ENCODE data around the gene OXSM. TPM values are rescaled to one million over a fixed set of nuclear protein-coding genes. Genes with fewer than 3 reads are reported as not detected.

Gene OXSM
- total RNA-seq, 1 experiment from 2014 or later = 21.4 TPM

DNA sequence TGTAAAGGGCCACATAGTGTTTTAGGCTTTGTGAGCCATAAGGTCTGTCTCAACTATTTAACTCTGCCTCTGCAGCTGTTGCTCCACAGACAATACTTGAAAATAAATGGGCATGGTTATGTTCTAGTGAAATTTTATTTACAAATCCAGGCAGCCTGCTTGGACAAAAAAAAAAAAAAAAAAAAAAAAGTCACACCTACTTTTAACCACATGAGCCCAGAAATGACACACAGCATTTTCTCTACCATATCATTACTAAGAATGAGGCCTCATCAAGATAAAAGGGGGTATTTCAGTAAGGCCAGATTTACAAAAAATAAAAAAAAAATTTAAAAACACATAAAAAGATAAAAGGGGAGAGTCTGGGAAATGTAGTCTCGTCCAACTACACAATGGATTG, 4.9 kb upstream of the OXSM start:
- no TSS peak for BruUV-seq (replicated peaks)

DNA sequence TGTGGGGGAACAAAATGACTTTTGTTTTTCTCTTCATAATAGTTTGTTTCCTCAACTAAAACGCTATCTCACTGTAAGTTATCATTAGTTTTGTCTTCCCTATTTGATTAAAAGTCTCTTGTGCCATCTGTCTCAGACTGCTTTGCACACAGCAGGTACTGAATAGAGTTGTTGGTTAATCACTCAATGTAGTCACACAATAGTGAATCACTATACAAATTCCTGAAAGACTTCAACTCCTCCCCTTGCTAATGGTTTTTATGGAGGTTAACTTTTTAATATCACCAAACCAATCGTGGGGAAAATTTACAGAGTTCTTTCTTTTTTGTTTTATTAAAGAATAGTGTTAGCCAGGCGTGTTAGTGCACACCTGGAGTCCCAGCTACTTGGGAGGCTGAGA, 4.1 kb upstream of the OXSM start:
- POLR2A ChIA-PET (ENCODE audit: unreplicated experiment) = no interaction called here
- Histone ChIP-seq H4K20me1 (ENCODE audit: low read length) (peaks cover 17% of the 10 kb centered on the region), H3F3A (ENCODE audit: low read length, unreplicated experiment) (no peaks in the 10 kb centered on the region), H2AFZ (ENCODE audit: low read length) (no peak overlapping the region), H3K4me2 (ENCODE audit: low read length) (no peak overlapping the region; the same call in 1 of the 2 replicates), H3K9ac (ENCODE audit: low read length) (no peak overlapping the region), H3K27ac (ENCODE audit: low read length) (no peak overlapping the region), H3K79me2 (ENCODE audit: low read length) (peaks cover 40% of the 10 kb centered on the region), H3K27me3 (ENCODE audit: low read length) (no peaks in the 10 kb centered on the region), H3K4me3 (ENCODE audit: low read length) (no peak overlapping the region), H3K9me2 (replicated peaks; ENCODE audit: low read length) (no peaks in the 10 kb centered on the region), H3K36me3 (ENCODE audit: low read depth, low read length) (no peaks in the 10 kb centered on the region), H3K4me1 (ENCODE audit: insufficient read depth, low read length) (peaks cover 45% of the 10 kb centered on the region), H3K9me3 (ENCODE audit: low read length) (no peaks in the 10 kb centered on the region)
- BruUV-seq (replicated peaks) = no TSS peak
- intact Hi-C loops (cut with micrococcal nuclease) = no loop called here
- ATAC-seq (no peak), DNase-seq (peak; percentile 61)
- TF ChIP-seq EZH2 (IDR thresholded peaks at IDR 0.05; ENCODE audit: low read length, unreplicated experiment) (no peak), EZH2phosphoT487 (IDR thresholded peaks at IDR 0.05; ENCODE audit: borderline replicate concordance, low read length) (no peak)
- TF ChIP-seq, protein P1, sequence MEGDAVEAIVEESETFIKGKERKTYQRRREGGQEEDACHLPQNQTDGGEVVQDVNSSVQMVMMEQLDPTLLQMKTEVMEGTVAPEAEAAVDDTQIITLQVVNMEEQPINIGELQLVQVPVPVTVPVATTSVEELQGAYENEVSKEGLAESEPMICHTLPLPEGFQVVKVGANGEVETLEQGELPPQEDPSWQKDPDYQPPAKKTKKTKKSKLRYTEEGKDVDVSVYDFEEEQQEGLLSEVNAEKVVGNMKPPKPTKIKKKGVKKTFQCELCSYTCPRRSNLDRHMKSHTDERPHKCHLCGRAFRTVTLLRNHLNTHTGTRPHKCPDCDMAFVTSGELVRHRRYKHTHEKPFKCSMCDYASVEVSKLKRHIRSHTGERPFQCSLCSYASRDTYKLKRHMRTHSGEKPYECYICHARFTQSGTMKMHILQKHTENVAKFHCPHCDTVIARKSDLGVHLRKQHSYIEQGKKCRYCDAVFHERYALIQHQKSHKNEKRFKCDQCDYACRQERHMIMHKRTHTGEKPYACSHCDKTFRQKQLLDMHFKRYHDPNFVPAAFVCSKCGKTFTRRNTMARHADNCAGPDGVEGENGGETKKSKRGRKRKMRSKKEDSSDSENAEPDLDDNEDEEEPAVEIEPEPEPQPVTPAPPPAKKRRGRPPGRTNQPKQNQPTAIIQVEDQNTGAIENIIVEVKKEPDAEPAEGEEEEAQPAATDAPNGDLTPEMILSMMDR (conservative IDR thresholded peaks at IDR 0.05; ENCODE audit: low read depth, low read length) = no peak
- CTCF ChIA-PET = interaction anchor here (0.6 kb wide), 1 partner anchor 1256 kb away, joined by 3 read pairs; no protein-coding TSS in a partner anchor

More for the DNA sequence above, 4.9 kb upstream of the OXSM start:
- Histone ChIP-seq H3K27me3 (ENCODE audit: low read length) (no peaks in the 10 kb centered on the region), H3K4me1 (ENCODE audit: insufficient read depth, low read length) (peaks cover 40% of the 10 kb centered on the region), H3K27ac (ENCODE audit: low read length) (no peak overlapping the region), H3K9me3 (ENCODE audit: low read length) (no peaks in the 10 kb centered on the region), H3K9me2 (replicated peaks; ENCODE audit: low read length) (no peaks in the 10 kb centered on the region), H3K4me3 (ENCODE audit: low read length) (no peak overlapping the region), H2AFZ (ENCODE audit: low read length) (no peak overlapping the region), H3K79me2 (ENCODE audit: low read length) (peaks cover 41% of the 10 kb centered on the region), H3K9ac (ENCODE audit: low read length) (no peak overlapping the region), H3K4me2 (ENCODE audit: low read length) (no peak overlapping the region), H4K20me1 (ENCODE audit: low read length) (peaks cover 24% of the 10 kb centered on the region), H3K36me3 (ENCODE audit: low read depth, low read length) (no peaks in the 10 kb centered on the region), H3F3A (ENCODE audit: low read length, unreplicated experiment) (no peaks in the 10 kb centered on the region)
- TF ChIP-seq, protein P1 (conservative IDR thresholded peaks at IDR 0.05; ENCODE audit: low read depth, low read length) = no peak
- no peak for TF ChIP-seq EZH2phosphoT487 (IDR thresholded peaks at IDR 0.05; ENCODE audit: borderline replicate concordance, low read length)
- TF ChIP-seq EZH2 (IDR thresholded peaks at IDR 0.05; ENCODE audit: low read length, unreplicated experiment) = no peak
- ATAC-seq (no peak), DNase-seq (no peak)
- ChIA-PET CTCF (no interaction called here), POLR2A (ENCODE audit: unreplicated experiment) (no interaction called here)
- intact Hi-C loops (cut with micrococcal nuclease) = no loop called here

DNA sequence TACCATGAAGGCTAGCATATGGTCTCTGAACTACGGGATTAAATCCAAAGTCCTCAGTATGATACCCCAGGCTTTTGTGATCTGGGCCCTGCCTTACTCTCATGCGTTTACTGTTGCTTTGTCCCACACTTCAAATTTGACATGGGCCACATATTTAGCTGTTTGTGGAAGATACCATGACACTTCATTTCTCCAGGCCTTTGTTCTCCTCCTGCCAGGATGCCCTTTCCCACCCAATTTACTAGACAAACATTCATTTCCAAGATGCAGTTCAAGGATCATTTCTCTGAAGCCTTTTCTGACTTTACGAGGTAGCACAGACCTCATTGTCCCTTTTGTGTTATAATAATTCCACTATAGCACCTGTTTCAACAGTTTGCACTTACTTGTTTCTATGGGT, 2.2 kb upstream of the OXSM start:
- no peak for ATAC-seq
- ChIA-PET POLR2A (ENCODE audit: unreplicated experiment) (no interaction called here), CTCF (no interaction called here)
- no peak overlapping the region for H3K4me2 ChIP-seq (ENCODE audit: low read length)
- peaks cover 41% of the 10 kb centered on the region for H3K4me1 ChIP-seq (ENCODE audit: insufficient read depth, low read length)
- H3K79me2 ChIP-seq (ENCODE audit: low read length) = peaks cover 40% of the 10 kb centered on the region
- intact Hi-C loops (cut with micrococcal nuclease) = no loop called here
- H3K27ac ChIP-seq (ENCODE audit: low read length) = no peak overlapping the region
- H3F3A ChIP-seq (ENCODE audit: low read length, unreplicated experiment) = no peaks in the 10 kb centered on the region
- no peak overlapping the region for H3K4me3 ChIP-seq (ENCODE audit: low read length)
- H2AFZ ChIP-seq (ENCODE audit: low read length) = no peak overlapping the region
- no peaks in the 10 kb centered on the region for H3K36me3 ChIP-seq (ENCODE audit: low read depth, low read length)
- H3K9me2 ChIP-seq (replicated peaks; ENCODE audit: low read length) = no peaks in the 10 kb centered on the region
- H3K9me3 ChIP-seq (ENCODE audit: low read length) = no peaks in the 10 kb centered on the region
- H4K20me1 ChIP-seq (ENCODE audit: low read length) = 0 out of 2 replicates have a peak, but pooled peaks cover under 1% of the 10 kb centered on the region
- BruUV-seq (replicated peaks) = no TSS peak
- DNase-seq = no peak
- no peak overlapping the region for H3K9ac ChIP-seq (ENCODE audit: low read length)
- TF ChIP-seq EZH2 (IDR thresholded peaks at IDR 0.05; ENCODE audit: low read length, unreplicated experiment) = no peak
- TF ChIP-seq, protein P1 (conservative IDR thresholded peaks at IDR 0.05; ENCODE audit: low read depth, low read length) = no peak
- no peak for TF ChIP-seq EZH2phosphoT487 (IDR thresholded peaks at IDR 0.05; ENCODE audit: borderline replicate concordance, low read length)
- no peaks in the 10 kb centered on the region for H3K27me3 ChIP-seq (ENCODE audit: low read length)

All from PC-3 (cell line).